Astrocyte (in vitro differentiated cells and primary cell): ENCODE measurements around the gene EYS. TPM values are rescaled to one million over a fixed set of nuclear protein-coding genes. Genes with fewer than 3 reads are reported as not detected.

Source experiments
- DNase-seq: peaks from one replicate; pipeline ENCODE4 v3.0.0-alpha.2; 2010; ENCODE audit warnings: low read depth
- FAIRE-seq: peaks from 2 replicates; lab custom pipeline; 2011; peaks lifted over from hg19 to GRCh38; lab: Jason Lieb, UNC
- H2AFZ ChIP-seq: 2 replicates; pipeline ENCODE4 v1.6.0; 2012; ENCODE audit warnings: low read depth, low read length, inconsistent platforms
- H3K27ac ChIP-seq: 2 replicates; pipeline ENCODE4 v1.5.1; 2011; ENCODE audit warnings: low read depth, low read length, inconsistent platforms
- H3K27me3 ChIP-seq: 2 replicates; pipeline ENCODE4 v1.6.0; 2011; ENCODE audit warnings: low read length, inconsistent platforms; ENCODE audit not compliant: insufficient read depth
- H3K36me3 ChIP-seq: 2 replicates; pipeline ENCODE4 v1.5.1; 2011; ENCODE audit warnings: low read length, inconsistent platforms; ENCODE audit not compliant: insufficient read depth
- H3K4me1 ChIP-seq: 2 replicates; pipeline ENCODE4 v1.5.1; 2011; ENCODE audit warnings: low read length, inconsistent platforms; ENCODE audit not compliant: insufficient read depth
- H3K4me2 ChIP-seq: 2 replicates; pipeline ENCODE4 v1.6.0; 2012; ENCODE audit warnings: low read length, inconsistent platforms
- H3K4me3 ChIP-seq: 2 replicates; pipeline ENCODE4 v1.5.1; 2011; ENCODE audit warnings: low read depth, mild to moderate bottlenecking, low read length, inconsistent platforms; ENCODE audit not compliant: insufficient read depth
- H3K79me2 ChIP-seq: 2 replicates; pipeline ENCODE4 v1.6.0; 2012; ENCODE audit warnings: mild to moderate bottlenecking, low read length, inconsistent platforms; ENCODE audit not compliant: insufficient read depth
- H3K9ac ChIP-seq: 2 replicates; pipeline ENCODE4 v1.6.0; 2012; ENCODE audit warnings: mild to moderate bottlenecking, low read length, inconsistent platforms
- H3K9me3 ChIP-seq: 2 replicates; pipeline ENCODE4 v1.5.1; 2012; ENCODE audit warnings: low read depth, mild to moderate bottlenecking, low read length, inconsistent platforms; ENCODE audit not compliant: insufficient read depth
- H4K20me1 ChIP-seq: 2 replicates; pipeline ENCODE4 v1.6.0; 2012; ENCODE audit warnings: low read length, inconsistent platforms; ENCODE audit not compliant: insufficient read depth
- H3K27ac Mint-ChIP-seq: one replicate; pipeline ENCODE4 v1.8.0; 2021; ENCODE audit warnings: mild to moderate bottlenecking, mixed read lengths; ENCODE audit not compliant: unreplicated experiment
- H3K27me3 Mint-ChIP-seq: one replicate; pipeline ENCODE4 v1.8.0; 2021; ENCODE audit warnings: low read depth, mixed read lengths; ENCODE audit not compliant: unreplicated experiment
- H3K36me3 Mint-ChIP-seq: one replicate; pipeline ENCODE4 v1.8.0; 2021; ENCODE audit warnings: low read depth, mixed read lengths; ENCODE audit not compliant: unreplicated experiment
- H3K4me1 Mint-ChIP-seq: one replicate; pipeline ENCODE4 v1.8.0; 2021; ENCODE audit warnings: low read depth, mixed read lengths; ENCODE audit not compliant: unreplicated experiment
- H3K4me3 Mint-ChIP-seq: one replicate; pipeline ENCODE4 v1.8.0; 2021; ENCODE audit warnings: mild to moderate bottlenecking, moderate library complexity, mixed read lengths; ENCODE audit not compliant: unreplicated experiment
- H3K9me3 Mint-ChIP-seq: one replicate; pipeline ENCODE4 v1.8.0; 2021; ENCODE audit warnings: mild to moderate bottlenecking, mixed read lengths; ENCODE audit not compliant: unreplicated experiment
- CTCF ChIP-seq: IDR thresholded peaks from 2 replicates; pipeline ENCODE4 v1.5.1; 2011; ENCODE audit warnings: low read depth, mild to moderate bottlenecking, inconsistent platforms, low read length, moderate library complexity; ENCODE audit not compliant: insufficient read depth
- EZH2 ChIP-seq: IDR thresholded peaks from 2 replicates; pipeline ENCODE4 v1.6.1; 2012; ENCODE audit warnings: mild to moderate bottlenecking, low read length, inconsistent platforms; ENCODE audit not compliant: insufficient read depth
- total RNA-seq: library from RNA; stranded (reverse); gene quantifications from 2 replicates; pipeline ENCODE4 v1.2.1, GENCODE V29; 2021

The EYS gene
- total RNA-seq, 1 donor from 2014 or later, result 0.16 TPM

GRCh38 chr6:64926051-64926450 is 781.0 kb downstream of the EYS start:
- H3K4me1 Mint-ChIP-seq, result no peaks in the 10 kb centered on the region
- Histone ChIP-seq H3K9me3 (no peaks in the 10 kb centered on the region), H4K20me1 (no peaks in the 10 kb centered on the region), H3K27me3 (no peaks in the 10 kb centered on the region), H3K79me2 (no peaks in the 10 kb centered on the region), H3K4me2 (no peak overlapping the region), H3K9ac (no peak overlapping the region), H3K4me3 (no peak overlapping the region), H3K4me1 (no peaks in the 10 kb centered on the region), H2AFZ (no peak overlapping the region), H3K36me3 (no peaks in the 10 kb centered on the region), H3K27ac (no peak overlapping the region)
- TF ChIP-seq EZH2, result no peak
- TF ChIP-seq CTCF, result no peak
- FAIRE-seq, result no peak
- no peak overlapping the region for H3K27ac Mint-ChIP-seq
- no peaks in the 10 kb centered on the region for H3K9me3 Mint-ChIP-seq
- H3K27me3 Mint-ChIP-seq, result no peaks in the 10 kb centered on the region
- no peak for DNase-seq
- H3K36me3 Mint-ChIP-seq, result no peaks in the 10 kb centered on the region
- no peak overlapping the region for H3K4me3 Mint-ChIP-seq

- TF ChIP-seq CTCF (no peak), EZH2 (no peak)
- H3K9me3 ChIP-seq, result peaks cover 2% of the 10 kb centered on the region
- H3K4me1 ChIP-seq, result no peaks in the 10 kb centered on the region
- no peaks in the 10 kb centered on the region for H3K27me3 Mint-ChIP-seq
- H4K20me1 ChIP-seq, result no peaks in the 10 kb centered on the region
- no peak overlapping the region for H3K4me3 ChIP-seq
- FAIRE-seq (no peak), DNase-seq (no peak)
- no peak overlapping the region for H3K9ac ChIP-seq
- H3K36me3 ChIP-seq, result no peaks in the 10 kb centered on the region
- H3K4me2 ChIP-seq, result no peak overlapping the region
- H2AFZ ChIP-seq, result no peak overlapping the region
- H3K36me3 Mint-ChIP-seq, result no peaks in the 10 kb centered on the region
- no peaks in the 10 kb centered on the region for H3K79me2 ChIP-seq
- no peaks in the 10 kb centered on the region for H3K9me3 Mint-ChIP-seq
- no peak overlapping the region for H3K4me3 Mint-ChIP-seq
- no peaks in the 10 kb centered on the region for H3K27me3 ChIP-seq
- H3K27ac Mint-ChIP-seq, result no peak overlapping the region
- H3K4me1 Mint-ChIP-seq, result no peaks in the 10 kb centered on the region
- H3K27ac ChIP-seq, result no peak overlapping the region
These were observed 786.8 kb downstream of the EYS start for GRCh38 chr6:64920257-64920656.

GRCh38 chr6:64914124-64914523 is 792.9 kb downstream of the EYS start:
- no peaks in the 10 kb centered on the region for H4K20me1 ChIP-seq
- no peaks in the 10 kb centered on the region for H3K4me1 ChIP-seq
- H3K79me2 ChIP-seq, result no peaks in the 10 kb centered on the region
- H3K9me3 Mint-ChIP-seq, result no peaks in the 10 kb centered on the region
- no peaks in the 10 kb centered on the region for H3K27me3 Mint-ChIP-seq
- no peak overlapping the region for H3K27ac ChIP-seq
- FAIRE-seq (no peak), DNase-seq (no peak)
- no peak overlapping the region for H3K9ac ChIP-seq
- H3K9me3 ChIP-seq, result peaks cover 2% of the 10 kb centered on the region
- H3K4me3 ChIP-seq, result no peak overlapping the region
- no peaks in the 10 kb centered on the region for H3K27me3 ChIP-seq
- H3K4me2 ChIP-seq, result no peak overlapping the region
- H3K4me3 Mint-ChIP-seq, result no peak overlapping the region
- no peak overlapping the region for H3K27ac Mint-ChIP-seq
- TF ChIP-seq EZH2 (no peak), CTCF (no peak)
- no peak overlapping the region for H2AFZ ChIP-seq
- peaks cover 10% of the 10 kb centered on the region for H3K4me1 Mint-ChIP-seq
- no peaks in the 10 kb centered on the region for H3K36me3 Mint-ChIP-seq
- H3K36me3 ChIP-seq, result no peaks in the 10 kb centered on the region
